ENCODE data around the gene CREBBP.
"Not testable (repeated sequence)": the region's sequence is repeated elsewhere in the genome, so short reads cannot be mapped to it uniquely, and the experiment has no call there.

DNA sequence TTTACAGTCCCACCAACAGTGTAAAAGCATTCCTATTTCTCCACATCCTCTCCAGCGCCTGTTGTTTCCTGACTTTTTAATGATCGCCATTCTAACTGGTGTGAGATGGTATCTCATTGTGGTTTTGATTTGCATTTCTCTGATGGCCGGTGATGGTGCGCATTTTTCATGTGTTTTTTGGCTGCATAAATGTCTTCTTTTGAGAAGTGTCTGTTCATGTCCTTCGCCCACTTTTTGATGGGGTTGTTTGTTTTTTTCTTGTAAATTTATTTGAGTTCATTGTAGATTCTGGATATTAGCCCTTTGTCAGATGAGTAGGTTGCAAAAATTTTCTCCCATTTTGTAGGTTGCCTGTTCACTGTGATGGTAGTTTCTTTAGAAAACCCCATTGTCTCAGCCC lies 5.5 kb upstream of the CREBBP start:
- TF ChIP-seq, protein P1, sequence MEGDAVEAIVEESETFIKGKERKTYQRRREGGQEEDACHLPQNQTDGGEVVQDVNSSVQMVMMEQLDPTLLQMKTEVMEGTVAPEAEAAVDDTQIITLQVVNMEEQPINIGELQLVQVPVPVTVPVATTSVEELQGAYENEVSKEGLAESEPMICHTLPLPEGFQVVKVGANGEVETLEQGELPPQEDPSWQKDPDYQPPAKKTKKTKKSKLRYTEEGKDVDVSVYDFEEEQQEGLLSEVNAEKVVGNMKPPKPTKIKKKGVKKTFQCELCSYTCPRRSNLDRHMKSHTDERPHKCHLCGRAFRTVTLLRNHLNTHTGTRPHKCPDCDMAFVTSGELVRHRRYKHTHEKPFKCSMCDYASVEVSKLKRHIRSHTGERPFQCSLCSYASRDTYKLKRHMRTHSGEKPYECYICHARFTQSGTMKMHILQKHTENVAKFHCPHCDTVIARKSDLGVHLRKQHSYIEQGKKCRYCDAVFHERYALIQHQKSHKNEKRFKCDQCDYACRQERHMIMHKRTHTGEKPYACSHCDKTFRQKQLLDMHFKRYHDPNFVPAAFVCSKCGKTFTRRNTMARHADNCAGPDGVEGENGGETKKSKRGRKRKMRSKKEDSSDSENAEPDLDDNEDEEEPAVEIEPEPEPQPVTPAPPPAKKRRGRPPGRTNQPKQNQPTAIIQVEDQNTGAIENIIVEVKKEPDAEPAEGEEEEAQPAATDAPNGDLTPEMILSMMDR (IDR thresholded peaks at IDR 0.05 in 8 of 11, conservative IDR thresholded peaks at IDR 0.05 in 3 of 11): not testable (repeated sequence)
- TF ChIP-seq POLR2A, POLR2AphosphoS5 (IDR thresholded peaks at IDR 0.05): not testable (repeated sequence)
